Measurements from ENCODE around the gene SERPINB6.
A peak's percentile ranks its signal among the peaks of the same experiment; 100 is the strongest.

SERPINB6 gene

DNA sequence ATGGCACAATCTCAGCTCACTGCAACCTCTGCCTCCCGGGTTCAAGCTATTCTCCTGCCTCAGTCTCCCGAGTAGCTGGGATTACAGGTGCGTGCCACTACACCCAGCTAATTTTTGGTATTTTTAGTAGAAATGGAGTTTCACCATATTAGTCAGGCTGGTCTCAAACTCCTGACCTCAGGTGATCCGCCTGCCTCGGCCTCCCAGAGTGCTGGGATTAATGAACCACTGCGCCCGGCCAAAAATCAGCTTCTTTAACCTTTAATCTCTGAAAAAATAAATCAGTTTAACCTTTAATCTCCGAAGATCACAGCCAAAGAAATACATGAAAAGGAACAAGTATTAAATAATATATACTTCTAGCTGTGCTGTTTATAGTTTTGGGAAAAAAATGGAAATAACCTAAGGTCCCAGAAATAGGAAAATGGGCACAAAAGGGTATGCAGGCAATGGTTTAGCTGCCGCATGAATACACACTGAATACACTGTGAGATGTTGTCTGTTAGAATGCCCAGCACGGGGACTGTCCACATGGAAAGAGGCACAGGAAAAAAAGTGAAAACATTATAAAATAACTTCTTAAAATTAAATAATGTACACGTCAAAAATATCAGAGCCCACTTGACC lies 29.9 kb upstream of the SERPINB6 start:
- in situ Hi-C loops (cut with MboI; ENCODE audit: low pct_unique_long_range_greater_than_20kb, low sequenced_read_pairs): no loop called here
- no peak for DNase-seq

DNA sequence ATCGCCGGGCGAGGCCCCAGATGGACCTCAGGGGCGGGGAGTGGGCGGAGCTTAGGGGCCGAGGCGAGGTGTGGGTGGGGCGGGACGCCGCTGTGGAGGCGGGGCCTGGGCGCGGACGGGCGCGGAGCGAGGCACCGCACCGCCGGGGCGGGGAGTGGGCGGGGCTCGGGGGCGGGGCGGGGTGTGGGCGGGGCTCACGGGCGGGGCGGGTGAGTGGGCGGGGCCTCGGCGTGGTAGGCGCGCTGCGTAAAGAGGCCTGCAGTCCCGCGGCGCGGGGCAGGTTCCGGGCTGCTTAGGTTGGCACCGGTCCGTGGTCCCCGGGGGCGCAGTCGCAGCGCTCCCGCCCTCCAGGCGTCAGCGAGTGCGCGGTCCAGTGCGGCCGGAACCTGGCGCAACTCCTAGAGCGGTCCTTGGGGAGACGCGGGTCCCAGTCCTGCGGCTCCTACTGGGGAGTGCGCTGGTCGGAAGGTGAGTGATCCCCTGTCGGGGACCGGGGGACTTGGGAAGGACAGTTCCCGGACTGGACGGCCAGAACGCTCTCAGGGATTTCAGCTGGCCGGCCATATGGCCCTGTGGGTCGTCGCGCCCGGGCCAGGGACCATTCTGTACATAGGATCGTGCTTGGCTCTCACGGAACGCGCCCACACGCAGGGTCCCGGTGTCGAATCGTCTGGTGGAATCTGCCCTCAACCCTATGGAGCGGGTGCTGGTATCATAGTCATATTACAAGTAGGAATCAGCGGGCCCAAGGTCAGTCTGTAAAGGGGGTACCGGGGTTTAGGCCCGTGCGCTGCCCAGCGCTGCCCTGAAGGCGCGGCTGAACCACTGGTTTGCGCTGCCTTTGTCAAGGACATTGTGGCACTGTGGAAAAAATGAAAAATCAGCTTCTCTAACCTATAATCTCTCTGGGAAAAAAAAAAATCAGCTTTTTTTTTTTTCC lies 28.5 kb upstream of the SERPINB6 start, which contains the start of gene NQO2:
TSS of gene NQO2 (plus strand) at position 277 of the 940 bp plus-strand sequence. CDS start 6,659 bp downstream, outside the sequence.
- DNase-seq: peak; percentile 68
- in situ Hi-C loops (cut with MboI; ENCODE audit: low pct_unique_long_range_greater_than_20kb, low sequenced_read_pairs): loop anchor here (25.0 kb wide), 1 partner anchor 1012 kb away; a partner anchor contains a TSS

DNA sequence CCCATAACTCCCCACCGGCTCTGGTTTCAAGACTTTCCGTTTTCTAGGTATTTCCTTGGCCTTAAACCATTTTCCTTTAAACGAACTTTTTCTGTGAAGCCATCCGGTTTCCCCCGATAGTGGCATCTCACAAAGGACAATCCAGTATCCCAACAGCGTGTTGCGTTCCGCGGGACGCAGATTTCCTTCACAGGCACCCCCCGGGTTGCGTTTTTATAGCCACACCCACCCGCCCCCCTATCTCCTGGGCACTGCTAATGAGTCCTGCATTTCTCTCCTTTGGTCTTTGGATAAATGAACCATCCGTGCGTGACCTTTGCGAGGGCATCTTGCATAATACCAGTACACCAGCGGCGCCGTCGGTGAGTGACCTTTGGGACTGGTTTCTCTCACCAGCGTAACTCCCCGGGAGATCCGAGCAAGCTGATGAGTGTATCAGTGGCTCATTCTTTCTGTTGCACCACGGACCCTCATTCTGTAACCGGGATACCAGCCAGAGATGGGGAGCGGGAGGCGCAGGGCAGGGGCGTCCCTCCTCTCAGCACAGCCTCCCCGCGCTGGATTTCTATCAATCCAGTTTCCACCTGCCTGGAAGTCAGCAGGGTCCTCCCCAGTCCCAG lies 27.7 kb upstream of the SERPINB6 start:
- peak; percentile 80 for DNase-seq
- in situ Hi-C loops (cut with MboI; ENCODE audit: low pct_unique_long_range_greater_than_20kb, low sequenced_read_pairs): loop anchor here (25.0 kb wide), 1 partner anchor 1013 kb away; a partner anchor contains a TSS

DNA sequence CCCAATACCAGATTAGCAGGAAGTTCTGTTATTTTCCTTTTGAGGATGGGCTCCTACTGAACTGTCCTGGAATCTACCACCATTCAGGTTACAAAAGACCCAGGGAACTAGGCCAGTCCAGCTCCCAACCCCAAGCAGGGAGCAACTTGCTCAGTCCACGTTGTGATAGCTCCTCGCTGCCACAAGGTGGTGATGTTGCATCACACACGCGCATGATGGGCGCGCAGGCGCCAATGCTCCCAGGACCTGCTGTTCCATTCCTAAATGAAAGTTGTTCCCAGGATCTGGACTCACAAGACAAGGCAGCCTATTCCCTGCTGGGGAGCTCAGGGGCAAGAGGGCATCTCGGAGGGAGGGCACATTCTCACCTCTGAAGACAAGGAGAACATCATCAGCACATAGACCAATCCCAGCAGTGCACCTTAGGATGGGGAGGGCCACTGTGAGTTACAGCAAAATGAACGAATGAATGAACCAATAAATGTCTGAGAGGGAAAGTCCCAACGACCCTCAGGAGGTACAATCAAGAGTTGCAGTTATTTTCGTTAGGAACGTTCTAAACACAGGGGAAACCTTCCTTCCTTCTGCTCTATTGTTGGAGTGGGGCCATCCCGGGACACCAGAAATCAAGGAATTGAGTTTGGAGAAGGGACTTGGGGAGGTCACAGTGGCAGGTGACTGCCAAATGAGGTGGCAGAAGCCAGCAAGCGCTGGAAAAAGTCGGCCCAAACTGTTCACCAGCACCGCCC lies 27.1 kb upstream of the SERPINB6 start:
- in situ Hi-C loops (cut with MboI; ENCODE audit: low pct_unique_long_range_greater_than_20kb, low sequenced_read_pairs): loop anchor here (25.0 kb wide), 1 partner anchor 1014 kb away; a partner anchor contains a TSS
- DNase-seq: peak; percentile 41

DNA sequence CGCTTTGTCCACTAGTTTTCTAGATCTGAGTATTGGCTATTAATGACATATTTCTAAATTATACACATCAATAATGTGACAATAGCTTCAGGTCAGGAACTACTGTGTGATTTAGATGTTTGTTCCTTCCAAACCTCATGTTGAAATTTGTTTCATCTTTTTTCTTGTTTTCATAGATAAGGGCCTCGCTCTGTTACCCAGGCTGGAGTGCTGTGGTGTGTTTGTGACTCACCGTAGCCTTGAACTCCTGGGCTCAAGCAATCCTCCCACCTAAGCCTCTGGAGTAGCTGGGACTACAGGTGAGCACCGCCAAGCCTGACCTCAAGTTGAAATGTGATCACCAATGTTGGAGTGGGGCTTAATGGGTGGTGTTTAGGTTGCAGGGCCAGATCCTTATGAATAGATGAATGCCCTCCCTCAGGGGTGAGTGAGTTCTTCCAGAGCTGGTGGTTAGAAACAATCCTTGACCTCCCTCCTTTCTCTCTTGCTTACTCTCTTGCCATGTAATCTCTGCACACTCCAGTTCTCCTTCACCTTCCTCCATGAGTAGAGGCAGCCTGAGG lies 22.5 kb upstream of the SERPINB6 start:
- DNase-seq: no peak
- in situ Hi-C loops (cut with MboI; ENCODE audit: low pct_unique_long_range_greater_than_20kb, low sequenced_read_pairs): loop anchor here (25.0 kb wide), 1 partner anchor 1018 kb away; a partner anchor contains a TSS

DNA sequence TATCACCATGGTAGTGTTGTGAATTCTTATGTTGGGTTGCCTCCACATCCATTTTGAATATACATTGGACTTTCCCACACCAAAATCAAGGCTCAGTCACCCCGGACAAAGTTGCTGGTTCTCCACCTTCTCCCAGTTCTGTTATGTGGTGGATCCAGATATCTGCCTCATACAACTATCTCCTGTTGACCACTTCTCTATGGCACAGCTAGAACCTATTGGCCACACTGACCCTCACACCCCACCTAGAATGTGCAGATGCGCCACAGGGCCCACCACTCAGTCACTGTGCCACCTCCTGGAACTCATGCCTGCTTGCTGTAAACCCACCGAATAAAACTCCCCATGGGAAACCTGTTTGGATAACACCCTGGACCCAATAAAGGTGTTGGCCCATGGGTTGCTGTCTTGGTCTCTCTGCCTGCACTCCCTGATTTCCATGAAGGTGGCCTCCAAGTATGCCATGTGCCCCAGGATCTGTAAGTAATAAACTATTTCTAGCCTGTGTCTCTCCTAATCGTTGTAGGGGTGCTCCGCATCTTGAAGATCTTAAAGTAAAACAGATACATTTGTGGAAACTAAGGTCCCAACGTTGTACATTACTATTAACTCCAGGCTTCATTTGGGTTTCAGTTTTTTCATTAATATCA lies 21.1 kb upstream of the SERPINB6 start:
- in situ Hi-C loops (cut with MboI; ENCODE audit: low pct_unique_long_range_greater_than_20kb, low sequenced_read_pairs): loop anchor here (25.0 kb wide), 1 partner anchor 1020 kb away; a partner anchor contains a TSS
- DNase-seq: no peak

DNA sequence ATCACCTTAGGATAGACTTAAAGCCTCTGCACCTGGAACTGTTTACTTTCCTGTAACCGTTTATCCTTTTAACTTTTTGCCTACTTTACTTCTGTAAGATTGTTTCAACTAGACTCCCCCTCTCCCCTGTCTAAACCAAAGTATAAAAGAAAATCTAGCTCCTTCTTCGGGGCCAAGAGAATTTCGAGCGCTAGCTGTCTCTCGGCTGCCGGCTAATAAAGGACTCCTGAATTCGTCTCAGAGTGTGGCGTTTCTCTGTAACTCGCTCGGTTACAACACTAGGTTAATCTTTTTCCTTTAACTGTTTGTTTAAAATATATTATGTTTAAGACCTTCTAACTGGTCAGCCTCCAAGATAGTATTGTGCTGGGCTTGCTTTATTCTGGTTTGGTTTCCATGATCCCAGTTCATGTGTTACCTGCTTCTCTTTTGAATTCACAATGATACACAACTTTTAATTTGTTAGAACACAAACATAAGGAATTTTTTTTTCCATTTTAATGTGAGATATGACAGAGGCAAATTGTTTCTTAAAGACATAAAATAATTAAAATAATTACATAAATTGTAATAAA lies 19.7 kb upstream of the SERPINB6 start:
- no peak for DNase-seq
- in situ Hi-C loops (cut with MboI; ENCODE audit: low pct_unique_long_range_greater_than_20kb, low sequenced_read_pairs): loop anchor here (25.0 kb wide), 1 partner anchor 1021 kb away; a partner anchor contains a TSS

DNA sequence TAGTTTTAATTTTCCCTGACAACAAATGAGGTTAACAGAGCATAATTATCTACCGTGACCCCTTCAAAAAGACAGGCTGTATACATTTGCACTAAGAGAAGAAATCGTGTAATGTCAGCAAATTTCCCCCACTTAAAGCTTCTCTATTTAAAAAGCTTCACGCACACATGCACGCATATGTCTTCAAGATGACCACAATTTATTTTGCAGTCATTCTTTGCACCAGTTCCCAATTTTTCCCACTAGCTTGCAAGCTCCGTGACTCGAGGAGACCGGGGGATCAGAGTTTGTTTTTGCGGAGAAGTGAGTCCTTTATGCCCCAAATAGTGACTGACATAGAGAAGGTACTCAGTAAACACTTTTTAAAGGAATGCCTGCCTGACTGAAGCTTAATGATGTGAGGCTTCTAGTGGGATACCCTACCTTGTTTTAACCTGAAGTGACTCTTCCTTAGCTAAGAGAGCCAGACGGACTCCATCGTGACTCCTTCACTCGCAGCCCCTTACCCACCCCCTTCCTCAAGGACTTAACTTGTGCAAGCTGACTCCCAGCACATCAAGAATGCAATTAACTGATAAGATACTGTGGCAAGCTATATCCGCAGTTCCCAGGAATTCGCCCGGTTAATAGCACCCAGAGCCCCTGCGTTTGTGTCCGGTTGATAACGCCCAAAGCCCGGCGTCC lies 19.0 kb upstream of the SERPINB6 start:
- in situ Hi-C loops (cut with MboI; ENCODE audit: low pct_unique_long_range_greater_than_20kb, low sequenced_read_pairs): loop anchor here (25.0 kb wide), 1 partner anchor 1022 kb away; a partner anchor contains a TSS
- DNase-seq: peak; percentile 63

DNA sequence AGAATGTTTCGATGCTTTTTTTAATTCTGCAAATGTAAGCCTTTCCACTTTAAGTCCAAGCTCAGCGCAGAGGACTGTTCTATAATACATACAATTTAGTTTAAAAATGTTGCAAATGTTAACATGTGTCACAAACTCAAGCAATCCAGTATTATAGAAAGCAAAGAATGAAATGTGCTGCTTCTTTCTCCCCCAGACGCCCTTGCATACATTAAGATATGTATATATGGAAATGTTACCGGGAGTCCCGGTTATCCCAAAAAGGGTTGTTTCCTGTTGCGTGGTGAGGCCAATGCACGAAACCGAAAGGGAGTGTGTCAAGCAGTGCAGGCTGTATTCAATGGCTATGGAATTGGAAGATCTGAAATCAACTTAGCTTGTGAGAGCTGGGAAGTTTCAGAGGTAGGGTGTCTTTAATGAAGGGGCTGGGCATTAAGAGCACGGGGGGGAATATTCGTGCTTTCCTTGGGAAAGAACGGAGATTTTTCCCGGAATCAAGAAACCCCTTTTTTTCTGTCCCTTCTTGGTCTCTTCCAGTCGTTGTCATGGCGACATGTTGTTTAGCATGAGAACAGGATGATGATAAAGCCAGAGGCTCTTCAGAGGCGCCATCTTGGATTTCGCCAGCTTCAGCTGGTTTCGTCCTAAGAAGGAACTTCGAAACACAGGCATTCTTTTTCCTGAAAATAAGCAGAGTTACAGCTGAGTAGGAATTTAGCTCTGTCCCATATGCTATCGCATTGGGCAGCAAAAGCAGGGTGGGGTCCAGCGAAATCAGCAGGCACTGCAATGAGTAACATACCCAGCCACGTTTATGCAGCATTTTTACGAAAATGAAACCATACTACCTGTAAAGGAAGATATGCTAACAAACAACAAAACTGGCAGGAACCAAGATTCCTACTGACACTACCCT lies 18.2 kb upstream of the SERPINB6 start:
- DNase-seq: peak; percentile 96
- in situ Hi-C loops (cut with MboI; ENCODE audit: low pct_unique_long_range_greater_than_20kb, low sequenced_read_pairs): loop anchor here (25.0 kb wide), 1 partner anchor 1023 kb away; a partner anchor contains a TSS

DNA sequence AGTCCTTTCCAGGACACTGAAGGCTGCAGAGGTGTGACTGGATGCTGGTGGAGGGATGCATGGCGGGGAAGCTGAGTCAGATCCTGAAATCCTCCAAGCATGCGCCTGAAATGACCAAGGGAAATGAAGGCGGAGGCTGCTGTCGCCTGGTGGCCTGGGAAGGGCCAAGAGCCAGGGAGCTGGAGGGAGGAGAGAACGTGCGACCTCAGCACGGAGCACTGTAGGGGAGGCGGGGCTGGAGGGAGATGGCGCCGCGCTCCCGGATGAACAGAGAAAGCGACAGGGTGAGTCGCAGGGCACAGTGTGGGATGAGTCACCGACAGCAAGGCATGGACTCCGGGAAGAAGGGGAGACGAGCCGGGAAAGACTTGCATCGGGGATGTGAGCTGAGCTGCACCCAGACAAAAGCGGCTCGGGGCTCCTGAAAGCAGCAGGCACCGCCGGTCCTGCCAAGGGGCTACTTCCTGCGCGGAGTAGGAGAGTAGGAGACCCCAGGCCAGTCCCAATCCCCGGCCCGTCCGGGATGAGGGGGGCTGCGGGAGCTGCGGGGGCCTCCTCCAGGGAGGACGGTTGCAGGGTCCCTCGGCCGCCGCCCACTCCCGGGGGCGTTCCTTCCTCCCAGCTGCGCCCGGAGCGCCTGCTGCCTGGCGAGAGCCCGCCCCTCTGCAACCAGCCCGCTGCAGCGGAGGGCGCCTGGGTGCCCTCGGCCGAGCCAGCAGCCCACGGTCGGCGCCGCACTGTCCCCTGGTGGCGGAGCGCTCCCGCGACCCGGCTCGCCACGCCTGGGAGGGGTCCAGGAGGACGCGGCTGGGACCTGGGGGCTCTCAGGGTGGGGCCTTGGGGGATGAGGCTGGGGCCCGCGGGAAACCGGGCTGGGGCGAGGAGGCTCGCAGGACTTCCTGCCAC lies 17.3 kb upstream of the SERPINB6 start:
- in situ Hi-C loops (cut with MboI; ENCODE audit: low pct_unique_long_range_greater_than_20kb, low sequenced_read_pairs): loop anchor here (25.0 kb wide), 1 partner anchor 1024 kb away; a partner anchor contains a TSS
- DNase-seq: peak; percentile 87

DNA sequence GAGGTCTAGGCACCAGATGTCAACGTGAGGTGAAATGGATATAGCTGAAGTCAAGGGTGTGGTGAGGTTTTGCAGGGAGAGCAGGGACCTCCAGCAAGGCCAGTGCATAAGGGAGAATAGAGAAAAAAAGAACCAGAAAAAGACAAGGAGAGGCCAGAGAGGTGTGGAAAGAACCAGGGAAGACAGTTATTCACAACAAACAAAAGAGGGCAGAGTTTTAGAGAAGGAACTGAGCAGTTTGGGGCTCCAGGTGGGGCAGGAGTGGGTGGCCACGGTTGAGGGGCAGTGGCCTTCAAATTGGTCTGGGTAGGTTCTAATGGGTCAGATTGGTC lies 16.7 kb upstream of the SERPINB6 start:
- in situ Hi-C loops (cut with MboI; ENCODE audit: low pct_unique_long_range_greater_than_20kb, low sequenced_read_pairs): loop anchor here (25.0 kb wide), 1 partner anchor 1024 kb away; a partner anchor contains a TSS
- no peak for DNase-seq

DNA sequence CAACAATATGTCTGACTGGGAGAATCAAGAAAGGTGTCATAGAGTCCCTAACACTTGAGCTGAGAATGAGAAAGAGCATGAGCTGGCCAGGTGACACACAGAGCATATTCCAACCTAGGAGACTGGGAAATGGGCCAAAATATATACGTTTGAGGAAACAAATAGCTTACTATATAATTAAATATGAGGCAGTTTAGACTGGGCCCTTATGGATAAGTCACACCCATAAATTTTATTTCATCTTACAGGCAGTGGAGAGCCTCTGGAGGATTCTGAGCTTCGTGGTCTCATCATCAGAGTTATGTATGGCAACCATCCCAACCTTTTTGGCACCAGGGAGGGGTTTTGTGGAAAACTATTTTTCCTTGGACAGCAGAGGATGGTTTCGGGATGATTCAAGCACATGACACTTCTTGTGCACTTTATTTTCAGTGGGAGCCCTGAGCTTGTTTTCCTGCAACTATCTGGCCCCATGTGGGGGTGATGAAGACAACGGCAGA lies 15.4 kb upstream of the SERPINB6 start:
- no peak for DNase-seq
- in situ Hi-C loops (cut with MboI; ENCODE audit: low pct_unique_long_range_greater_than_20kb, low sequenced_read_pairs): loop anchor here (25.0 kb wide), 1 partner anchor 1026 kb away; a partner anchor contains a TSS

DNA sequence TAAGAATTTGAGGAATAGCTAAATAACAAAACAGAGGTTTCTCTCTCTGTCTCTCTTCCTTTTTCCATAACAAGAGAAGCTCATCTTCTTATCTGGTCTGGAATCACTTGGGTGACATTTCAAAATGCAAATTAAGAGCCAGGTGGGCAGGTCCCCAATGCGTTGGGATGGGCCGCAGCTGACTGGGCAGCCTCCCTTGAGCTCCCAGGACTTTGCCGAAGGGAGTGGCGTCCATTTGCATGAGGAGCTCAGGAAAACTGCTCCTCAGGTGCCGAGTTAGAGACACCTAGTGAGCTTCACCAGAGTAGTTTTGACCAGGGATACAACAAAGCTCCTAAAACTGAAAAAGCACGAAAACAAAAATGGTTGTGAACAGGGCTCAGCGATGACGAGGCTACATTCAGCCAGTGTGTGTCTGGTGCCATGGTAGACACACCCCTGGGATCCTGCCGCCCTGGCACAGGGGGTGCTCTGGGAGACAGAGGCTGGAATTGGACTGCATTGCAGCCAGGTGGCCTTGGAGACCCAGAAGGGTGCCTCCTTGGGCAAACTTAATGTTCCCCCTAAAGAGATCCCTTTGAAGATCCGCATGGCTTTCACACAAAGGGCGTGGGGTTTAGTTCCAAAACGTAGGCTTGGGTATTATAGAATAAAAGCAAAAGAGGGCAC lies 13.5 kb upstream of the SERPINB6 start:
- in situ Hi-C loops (cut with MboI; ENCODE audit: low pct_unique_long_range_greater_than_20kb, low sequenced_read_pairs): loop anchor here (25.0 kb wide), 1 partner anchor 1027 kb away; a partner anchor contains a TSS
- no peak for DNase-seq

DNA sequence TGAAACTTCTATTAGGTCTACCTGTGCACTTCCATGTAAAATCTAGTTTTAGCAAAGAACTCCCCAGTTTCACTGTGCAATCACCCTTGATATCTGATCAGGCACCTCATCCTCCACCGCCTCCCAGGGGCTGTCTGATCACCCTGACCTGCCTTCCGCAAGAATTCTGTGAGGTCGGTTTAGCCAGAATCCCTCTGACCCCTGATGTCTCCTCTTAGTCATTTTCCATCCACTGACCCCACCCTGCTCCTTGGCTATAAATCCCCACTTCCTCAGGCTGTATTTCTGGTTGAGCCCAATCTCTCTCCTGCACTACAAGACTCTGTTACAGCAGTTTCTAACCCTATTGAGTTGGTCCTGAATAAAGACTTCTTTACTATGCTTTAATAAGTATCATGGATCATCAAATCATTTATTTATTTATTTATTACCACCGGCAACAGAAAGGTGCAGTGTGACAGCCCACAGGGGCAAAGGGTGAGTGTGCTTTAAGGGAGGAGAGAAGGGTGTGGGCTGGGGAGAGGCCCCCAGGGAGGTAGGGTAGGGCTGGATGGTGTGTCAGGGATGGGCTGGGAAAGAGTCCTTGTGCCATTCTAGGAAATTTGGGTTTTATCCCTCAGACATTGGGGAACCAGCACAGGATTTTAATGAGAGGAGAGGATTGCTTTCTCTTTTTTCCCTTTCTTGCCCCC lies 11.2 kb upstream of the SERPINB6 start:
- in situ Hi-C loops (cut with MboI; ENCODE audit: low pct_unique_long_range_greater_than_20kb, low sequenced_read_pairs): loop anchor here (25.0 kb wide), 1 partner anchor 1030 kb away; a partner anchor contains a TSS
- DNase-seq: no peak

All from KBM-7 (cell line).